Heart left ventricle (tissue), 13 donors: ENCODE measurements around the gene PSTPIP1.

Experiments
- CTCF ChIP-seq, 12 donors: fragments of 200-600 bp; sonication (generic) in 4 of 12; IDR thresholded peaks; one replicate each; pipeline versions ENCODE4 v1.5.0 to v1.8.0; 2018 to 2022; ENCODE audit warnings: antibody characterized with exemption in 12 of 12, mild to moderate bottlenecking in 5 of 12
- POLR2A ChIP-seq, 2 donors: fragments of 450-650 bp; IDR thresholded peaks; one replicate each; pipeline ENCODE4 v1.6.1; 2017; ENCODE audit warnings: antibody characterized with exemption in 2 of 2, mild to moderate bottlenecking in 2 of 2, moderate library complexity in 2 of 2
- donor health status: ischemic (EF 13 %, LVEDD 7.1; RV severe dilation, severe dysfunction).
- donor health status: DM: no; HTN: yes; CAD: no.
- donor health status: DM: no; HTN: no; CAD: no.
- donor health status: ischemic (EF 25% LVEDD 6.9; RV normal size, moderate dysfunction).
- donor health status: ischemic (EF 25% LVEDD 5.7; RV mildly dilated, moderate dysfunction).
- donor health status: ischemic (EF 35%, LVEDD 5.7; RV mildly dilated, moderate dysfunction).
- donor health status: nonischemic (EF 11% LVEDD 7.7; RV severe dilation, severe dysfunction).
- donor health status: DM: yes; HTN: yes; CAD: no.
- donor health status: PGD.
- donor health status: ischemic (EF 29% LVEDD 5.4; RV normal size, mild dysfunction).
- donor health status: nonischemic (EF 23%, LVEDD 6.1; RV moderate dilation, normal function).

- TF ChIP-seq CTCF (IDR thresholded peaks at IDR 0.05) (no peak), POLR2A (IDR thresholded peaks at IDR 0.05) (no peak)
Observed at GRCh38 chr15:77032052-77032646, 37.2 kb downstream of the PSTPIP1 start.
